Kidney epithelial cell (primary cell): ENCODE data around the gene BBS9. TPM values are rescaled to one million over a fixed set of nuclear protein-coding genes. Genes with fewer than 3 reads are reported as not detected.

Experiments
- DNase-seq: peaks from one replicate; pipeline ENCODE4 v3.0.0-alpha.2; 2010; ENCODE audit warnings: low read depth
- H3K27me3 ChIP-seq: 2 replicates; pipeline ENCODE4 v1.6.0; 2011; ENCODE audit warnings: low read length; ENCODE audit not compliant: control insufficient read depth, insufficient read depth
- H3K36me3 ChIP-seq: 2 replicates; pipeline ENCODE4 v1.5.1; 2011; ENCODE audit warnings: low read length; ENCODE audit not compliant: control insufficient read depth, insufficient read depth
- H3K4me3 ChIP-seq: 2 replicates; pipeline ENCODE4 v1.5.1; 2011; ENCODE audit warnings: low read depth, mild to moderate bottlenecking, control low read depth, low read length
- CTCF ChIP-seq: IDR thresholded peaks from 2 replicates; pipeline ENCODE4 v1.5.1; 2011; ENCODE audit warnings: mild to moderate bottlenecking, moderate library complexity, low read length, control low read depth, inconsistent platforms; ENCODE audit not compliant: insufficient read depth, poor library complexity, severe bottlenecking
- total RNA-seq: library from RNA; depleted of rRNA; stranded (reverse); fragments of >200 nt; gene quantifications from 2 replicates; pipeline ENCODE4 v1.2.3, GENCODE V29; 2015

Gene BBS9
- total RNA-seq, 1 donor from 2014 or later = 20.4 TPM

GRCh38 chr7:33339074-33339790, 209.9 kb downstream of the BBS9 start:
- Histone ChIP-seq H3K36me3 (no peaks in the 10 kb centered on the region), H3K27me3 (no peaks in the 10 kb centered on the region), H3K4me3 (no peak overlapping the region)
- DNase-seq = no peak
- TF ChIP-seq CTCF = no peak

GRCh38 chr7:33346055-33346454, 216.7 kb downstream of the BBS9 start:
- H3K4me3 ChIP-seq = no peak overlapping the region
- DNase-seq = no peak
- H3K36me3 ChIP-seq = no peaks in the 10 kb centered on the region
- no peaks in the 10 kb centered on the region for H3K27me3 ChIP-seq
- no peak for TF ChIP-seq CTCF

- no peak for DNase-seq
- Histone ChIP-seq H3K4me3 (no peak overlapping the region), H3K27me3 (no peaks in the 10 kb centered on the region), H3K36me3 (no peaks in the 10 kb centered on the region)
- TF ChIP-seq CTCF = no peak
Observed at GRCh38 chr7:33350577-33350976, 221.2 kb downstream of the BBS9 start.

GRCh38 chr7:33351709-33352108, 222.3 kb downstream of the BBS9 start:
- no peak overlapping the region for H3K4me3 ChIP-seq
- no peaks in the 10 kb centered on the region for H3K27me3 ChIP-seq
- H3K36me3 ChIP-seq = no peaks in the 10 kb centered on the region
- DNase-seq = no peak
- TF ChIP-seq CTCF = no peak

- Histone ChIP-seq H3K4me3 (no peak overlapping the region), H3K36me3 (no peaks in the 10 kb centered on the region), H3K27me3 (no peaks in the 10 kb centered on the region)
- DNase-seq = no peak
- no peak for TF ChIP-seq CTCF
Observed at GRCh38 chr7:33354201-33354600, 224.8 kb downstream of the BBS9 start.

GRCh38 chr7:33355386-33355785, 226.0 kb downstream of the BBS9 start:
- H3K27me3 ChIP-seq = no peaks in the 10 kb centered on the region
- DNase-seq = no peak
- TF ChIP-seq CTCF = no peak
- no peak overlapping the region for H3K4me3 ChIP-seq
- no peaks in the 10 kb centered on the region for H3K36me3 ChIP-seq
